Measurements from ENCODE around the gene PRKG2.

The PRKG2 gene

GRCh38 chr4:81081156-81081555, 133.9 kb downstream of the PRKG2 start:
- H3K36me3 Mint-ChIP-seq (ENCODE audit: low read depth), result no peaks in the 10 kb centered on the region
- intact Hi-C loops (cut with micrococcal nuclease), result no loop called here
- H3K27ac Mint-ChIP-seq, result no peak overlapping the region
- H3K9me3 Mint-ChIP-seq, result peaks cover 24% of the 10 kb centered on the region
- H3K4me1 Mint-ChIP-seq (ENCODE audit: low read depth), result no peaks in the 10 kb centered on the region
- H3K27me3 Mint-ChIP-seq, result no peaks in the 10 kb centered on the region
- H3K4me3 Mint-ChIP-seq, result no peak overlapping the region

- H3K4me1 Mint-ChIP-seq (ENCODE audit: low read depth), result no peaks in the 10 kb centered on the region
- H3K9me3 Mint-ChIP-seq, result no peaks in the 10 kb centered on the region
- H3K27me3 Mint-ChIP-seq, result peaks cover 1% of the 10 kb centered on the region
- H3K36me3 Mint-ChIP-seq (ENCODE audit: low read depth), result no peaks in the 10 kb centered on the region
- intact Hi-C loops (cut with micrococcal nuclease), result no loop called here
- no peak overlapping the region for H3K27ac Mint-ChIP-seq
- H3K4me3 Mint-ChIP-seq, result no peak overlapping the region
Measured at GRCh38 chr4:81071013-81071412, 144.0 kb downstream of the PRKG2 start.

- Mint-ChIP-seq H3K4me1 (ENCODE audit: low read depth) (no peaks in the 10 kb centered on the region), H3K27ac (no peak overlapping the region), H3K4me3 (no peak overlapping the region), H3K27me3 (peaks cover 1% of the 10 kb centered on the region), H3K36me3 (ENCODE audit: low read depth) (no peaks in the 10 kb centered on the region), H3K9me3 (no peaks in the 10 kb centered on the region)
- intact Hi-C loops (cut with micrococcal nuclease), result loop anchor here (1.0 kb wide), 1 partner anchor 281 kb away; no protein-coding TSS in a partner anchor
Measured at GRCh38 chr4:81069706-81070331, 145.2 kb downstream of the PRKG2 start.

GRCh38 chr4:81065446-81065845, 149.6 kb downstream of the PRKG2 start:
- intact Hi-C loops (cut with micrococcal nuclease), result no loop called here
- no peak overlapping the region for H3K4me3 Mint-ChIP-seq
- H3K36me3 Mint-ChIP-seq (ENCODE audit: low read depth), result no peaks in the 10 kb centered on the region
- no peak overlapping the region for H3K27ac Mint-ChIP-seq
- H3K27me3 Mint-ChIP-seq, result peaks cover 1% of the 10 kb centered on the region
- no peaks in the 10 kb centered on the region for H3K9me3 Mint-ChIP-seq
- peaks cover 6% of the 10 kb centered on the region for H3K4me1 Mint-ChIP-seq (ENCODE audit: low read depth)

GRCh38 chr4:81062001-81062400, 153.0 kb downstream of the PRKG2 start:
- Mint-ChIP-seq H3K9me3 (no peaks in the 10 kb centered on the region), H3K27ac (no peak overlapping the region), H3K4me3 (no peak overlapping the region), H3K4me1 (ENCODE audit: low read depth) (peaks cover 7% of the 10 kb centered on the region), H3K36me3 (ENCODE audit: low read depth) (no peaks in the 10 kb centered on the region), H3K27me3 (no peaks in the 10 kb centered on the region)
- intact Hi-C loops (cut with micrococcal nuclease), result no loop called here

GRCh38 chr4:81061344-81061730, 153.7 kb downstream of the PRKG2 start:
- H3K27me3 Mint-ChIP-seq, result no peaks in the 10 kb centered on the region
- peaks cover 7% of the 10 kb centered on the region for H3K4me1 Mint-ChIP-seq (ENCODE audit: low read depth)
- intact Hi-C loops (cut with micrococcal nuclease), result no loop called here
- H3K36me3 Mint-ChIP-seq (ENCODE audit: low read depth), result no peaks in the 10 kb centered on the region
- no peak overlapping the region for H3K27ac Mint-ChIP-seq
- H3K9me3 Mint-ChIP-seq, result no peaks in the 10 kb centered on the region
- no peak overlapping the region for H3K4me3 Mint-ChIP-seq

GRCh38 chr4:81060587-81061343, 154.3 kb downstream of the PRKG2 start:
- no peak overlapping the region for H3K27ac Mint-ChIP-seq
- intact Hi-C loops (cut with micrococcal nuclease), result no loop called here

GRCh38 chr4:81058621-81059020, 156.4 kb downstream of the PRKG2 start:
- Mint-ChIP-seq H3K4me3 (no peak overlapping the region), H3K9me3 (no peaks in the 10 kb centered on the region), H3K27ac (no peak overlapping the region), H3K4me1 (ENCODE audit: low read depth) (peaks cover 7% of the 10 kb centered on the region), H3K27me3 (no peaks in the 10 kb centered on the region), H3K36me3 (ENCODE audit: low read depth) (no peaks in the 10 kb centered on the region)
- intact Hi-C loops (cut with micrococcal nuclease), result no loop called here

More at GRCh38 chr4:81060587-81061343, 154.3 kb downstream of the PRKG2 start:
- peaks cover 7% of the 10 kb centered on the region for H3K4me1 Mint-ChIP-seq (ENCODE audit: low read depth)
- no peak overlapping the region for H3K4me3 Mint-ChIP-seq
- H3K27me3 Mint-ChIP-seq, result no peaks in the 10 kb centered on the region
- no peaks in the 10 kb centered on the region for H3K36me3 Mint-ChIP-seq (ENCODE audit: low read depth)
- H3K9me3 Mint-ChIP-seq, result no peaks in the 10 kb centered on the region

- Mint-ChIP-seq H3K36me3 (ENCODE audit: low read depth) (no peaks in the 10 kb centered on the region), H3K4me3 (no peak overlapping the region), H3K9me3 (no peaks in the 10 kb centered on the region), H3K27me3 (no peaks in the 10 kb centered on the region), H3K27ac (no peak overlapping the region), H3K4me1 (ENCODE audit: low read depth) (no peaks in the 10 kb centered on the region)
- intact Hi-C loops (cut with micrococcal nuclease), result loop anchor here (5.0 kb wide), 1 partner anchor 690 kb away; no protein-coding TSS in a partner anchor
Measured at GRCh38 chr4:81052119-81053068, 162.6 kb downstream of the PRKG2 start.

GRCh38 chr4:81049907-81050306, 165.1 kb downstream of the PRKG2 start:
- no peaks in the 10 kb centered on the region for H3K4me1 Mint-ChIP-seq (ENCODE audit: low read depth)
- no peak overlapping the region for H3K4me3 Mint-ChIP-seq
- H3K36me3 Mint-ChIP-seq (ENCODE audit: low read depth), result no peaks in the 10 kb centered on the region
- intact Hi-C loops (cut with micrococcal nuclease), result loop anchor here (5.0 kb wide), 1 partner anchor 688 kb away; no protein-coding TSS in a partner anchor
- no peaks in the 10 kb centered on the region for H3K9me3 Mint-ChIP-seq
- peaks cover 2% of the 10 kb centered on the region for H3K27me3 Mint-ChIP-seq
- H3K27ac Mint-ChIP-seq, result no peak overlapping the region

- Mint-ChIP-seq H3K4me1 (ENCODE audit: low read depth) (no peaks in the 10 kb centered on the region), H3K36me3 (ENCODE audit: low read depth) (no peaks in the 10 kb centered on the region), H3K4me3 (no peak overlapping the region), H3K9me3 (no peaks in the 10 kb centered on the region), H3K27me3 (peaks cover 2% of the 10 kb centered on the region), H3K27ac (no peak overlapping the region)
- intact Hi-C loops (cut with micrococcal nuclease), result no loop called here
Measured at GRCh38 chr4:81049330-81049729, 165.7 kb downstream of the PRKG2 start.

GRCh38 chr4:81042578-81043365, 172.2 kb downstream of the PRKG2 start:
- no peaks in the 10 kb centered on the region for H3K36me3 Mint-ChIP-seq (ENCODE audit: low read depth)
- no peak overlapping the region for H3K27ac Mint-ChIP-seq
- no peaks in the 10 kb centered on the region for H3K4me1 Mint-ChIP-seq (ENCODE audit: low read depth)
- H3K9me3 Mint-ChIP-seq, result no peaks in the 10 kb centered on the region
- intact Hi-C loops (cut with micrococcal nuclease), result no loop called here
- peaks cover 9% of the 10 kb centered on the region for H3K27me3 Mint-ChIP-seq
- no peak overlapping the region for H3K4me3 Mint-ChIP-seq

GRCh38 chr4:81040012-81040659, 174.9 kb downstream of the PRKG2 start:
- Mint-ChIP-seq H3K27ac (no peak overlapping the region), H3K4me1 (ENCODE audit: low read depth) (no peaks in the 10 kb centered on the region), H3K9me3 (no peaks in the 10 kb centered on the region), H3K4me3 (no peak overlapping the region), H3K27me3 (peaks cover 6% of the 10 kb centered on the region), H3K36me3 (ENCODE audit: low read depth) (no peaks in the 10 kb centered on the region)
- intact Hi-C loops (cut with micrococcal nuclease), result no loop called here

Measured in dendritic cell treated with granulocyte-macrophage colony-stimulating factor and Interleukin-4, amounts not matched to agents 40 ng/mL and 50 ng/mL, for 4 days (primary cell).